ENCODE measurements around the gene ADIPOQ.
A peak's percentile ranks its signal among the peaks of the same experiment; 100 is the strongest.
"Not testable (repeated sequence)": the region's sequence is repeated elsewhere in the genome, so short reads cannot be mapped to it uniquely, and the experiment has no call there.

Gene ADIPOQ

DNA sequence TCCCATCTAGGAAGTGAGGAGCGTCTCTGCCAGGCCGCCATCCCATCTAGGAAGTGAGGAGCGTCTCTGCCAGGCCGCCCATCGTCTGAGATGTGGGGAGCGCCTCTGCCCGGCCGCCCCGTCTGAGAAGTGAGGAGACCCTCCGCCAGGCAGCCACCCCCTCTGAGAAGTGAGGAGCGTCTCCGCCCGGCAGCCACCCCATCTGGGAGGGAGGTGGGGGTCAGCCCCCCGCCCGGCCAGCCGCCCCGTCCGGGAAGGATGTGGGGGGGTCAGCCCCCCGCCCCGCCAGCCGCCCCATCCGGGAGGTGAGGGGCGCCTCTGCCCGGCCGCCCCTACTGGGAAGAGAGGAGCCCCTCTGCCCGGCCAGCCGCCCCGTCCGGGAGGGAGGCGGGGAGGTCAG lies 31.3 kb downstream of the ADIPOQ start:
- DNase-seq (ENCODE audit: low spot score), result not testable (repeated sequence)

DNA sequence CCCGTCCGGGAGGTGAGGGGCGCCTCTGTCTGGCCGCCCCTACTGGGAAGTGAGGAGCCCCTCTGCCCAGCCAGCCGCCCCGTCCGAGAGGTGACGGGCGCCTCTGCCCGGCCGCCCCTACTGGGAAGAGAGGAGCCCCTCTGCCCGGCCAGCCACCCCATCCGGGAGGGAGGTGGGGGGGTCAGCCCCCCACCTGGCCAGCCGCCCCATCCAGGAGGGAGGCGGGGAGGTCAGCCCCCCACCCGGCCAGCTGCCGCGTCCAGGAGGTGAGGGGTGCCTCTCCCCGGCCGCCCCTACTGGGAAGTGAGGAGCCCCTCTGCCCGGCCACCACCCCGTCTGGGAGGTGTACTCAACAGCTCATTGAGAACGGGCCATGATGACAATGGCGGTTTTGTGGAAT lies 31.7 kb downstream of the ADIPOQ start:
- DNase-seq (ENCODE audit: low spot score), result not testable (repeated sequence)

GRCh38 chr3:186874841-186875240 lies 32.3 kb downstream of the ADIPOQ start:
- not testable (repeated sequence) for DNase-seq (ENCODE audit: low spot score)

DNA sequence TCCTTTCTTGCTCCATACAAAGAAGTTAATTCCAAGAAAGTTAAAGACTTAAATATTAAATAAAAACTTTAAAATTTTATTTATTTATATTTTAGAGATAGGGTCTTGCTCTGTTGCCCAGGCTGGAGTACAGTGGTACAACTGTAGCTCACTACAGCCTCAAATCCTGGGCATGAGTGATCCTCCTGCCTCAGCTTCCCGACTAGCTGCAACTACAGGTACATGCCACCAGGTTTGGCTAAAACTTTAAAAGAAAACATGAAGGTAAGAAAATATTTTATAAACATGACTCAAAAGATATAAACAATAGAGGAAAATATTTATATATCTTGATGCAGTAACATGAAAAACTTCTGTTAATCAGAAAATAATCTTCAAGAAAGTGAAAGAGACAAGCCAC lies 33.2 kb downstream of the ADIPOQ start:
- DNase-seq (ENCODE audit: low spot score), result no peak

DNA sequence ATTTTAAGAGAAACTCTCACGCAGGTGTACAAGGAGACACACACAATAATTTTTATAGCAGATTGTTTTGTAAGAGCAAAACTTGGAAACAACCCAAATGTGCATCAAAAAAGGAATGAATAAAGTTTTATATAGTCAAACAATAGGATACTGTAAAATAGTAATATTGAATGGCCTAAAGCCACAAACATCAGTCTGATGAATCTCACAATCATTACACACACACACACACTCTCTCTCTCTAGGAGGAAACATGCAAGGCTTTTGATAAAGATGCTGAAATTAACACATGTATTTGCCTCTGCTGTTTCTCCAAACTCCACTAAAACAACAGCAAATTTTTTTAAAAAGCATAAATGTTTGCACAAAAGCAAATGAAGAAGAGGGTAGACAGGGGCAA lies 37.3 kb downstream of the ADIPOQ start:
- DNase-seq (ENCODE audit: low spot score), result no peak

DNA sequence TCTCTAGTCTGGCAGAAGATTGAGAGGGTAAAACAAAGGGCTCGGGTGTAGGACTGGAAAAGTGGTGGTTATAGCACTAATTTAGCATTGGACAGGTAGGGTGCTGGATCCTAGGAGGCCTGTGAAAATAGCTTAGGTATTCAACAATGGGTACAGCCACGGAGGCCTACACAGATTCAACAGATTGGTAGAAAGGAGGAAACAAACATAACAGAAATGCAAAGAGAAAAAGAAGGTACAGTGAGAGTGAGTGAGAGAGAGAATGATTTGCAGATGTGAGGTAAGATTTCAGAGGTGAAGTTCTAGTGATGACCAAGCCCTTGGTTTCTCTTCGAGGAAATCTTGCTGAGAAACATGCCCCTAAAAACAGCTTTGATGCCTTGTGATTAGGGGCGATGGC lies 37.9 kb downstream of the ADIPOQ start:
- no peak for DNase-seq (ENCODE audit: low spot score)

DNA sequence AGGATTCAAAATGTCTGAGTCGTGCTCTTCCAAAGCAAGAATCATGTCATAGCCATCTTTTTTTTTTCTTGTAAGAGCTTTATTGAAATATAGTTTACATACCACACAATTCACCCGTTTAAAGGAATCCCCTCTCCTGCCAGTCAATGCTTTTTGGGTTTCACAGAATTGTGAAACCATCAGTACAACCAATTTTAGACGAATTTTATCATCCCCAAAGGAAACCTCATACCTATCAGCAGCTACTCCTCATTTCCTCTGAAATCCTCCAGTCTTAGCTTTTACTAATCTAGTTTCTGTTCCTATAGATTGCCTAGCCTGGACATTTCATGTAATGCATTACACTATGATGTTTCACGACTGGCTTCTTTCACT lies 39.6 kb downstream of the ADIPOQ start:
- no peak for DNase-seq (ENCODE audit: low spot score)

DNA sequence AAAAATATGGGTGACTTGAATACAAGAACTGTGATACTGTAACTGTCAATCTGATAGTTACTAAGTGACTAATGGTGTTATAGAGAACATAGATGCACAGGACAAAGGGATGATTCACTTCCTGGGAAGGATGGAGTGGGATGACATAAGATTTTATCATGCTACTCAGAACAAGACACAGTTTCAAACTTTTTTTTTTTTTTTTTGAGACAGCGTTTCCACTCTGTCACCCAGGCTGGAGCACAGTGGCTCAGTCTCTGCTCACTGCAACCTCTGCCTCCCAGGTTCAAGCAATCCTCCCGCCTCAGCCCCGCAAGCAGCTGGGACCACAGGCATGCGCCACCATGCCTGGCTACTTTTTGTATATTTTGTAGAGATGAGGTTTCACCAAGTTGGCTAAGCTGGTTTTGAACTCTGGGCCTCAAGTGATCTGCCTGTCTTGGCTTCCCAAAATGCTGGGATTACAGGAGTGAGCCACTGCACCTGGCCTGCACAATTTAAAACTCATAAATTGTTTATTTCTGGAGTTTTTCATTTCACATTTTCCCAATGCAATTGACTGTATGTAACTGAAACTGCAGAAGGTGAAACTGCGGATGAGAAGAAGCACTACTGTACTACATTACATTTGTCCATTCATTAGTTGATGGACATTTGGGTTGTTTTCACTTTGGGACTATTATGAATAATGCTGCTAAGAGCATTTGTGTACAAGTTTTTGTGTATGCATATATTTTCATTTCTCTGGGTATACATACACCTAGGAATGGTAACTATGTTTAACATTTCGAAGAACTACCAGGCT lies 40.6 kb downstream of the ADIPOQ start:
- DNase-seq (ENCODE audit: low spot score), result peak; percentile 64

DNA sequence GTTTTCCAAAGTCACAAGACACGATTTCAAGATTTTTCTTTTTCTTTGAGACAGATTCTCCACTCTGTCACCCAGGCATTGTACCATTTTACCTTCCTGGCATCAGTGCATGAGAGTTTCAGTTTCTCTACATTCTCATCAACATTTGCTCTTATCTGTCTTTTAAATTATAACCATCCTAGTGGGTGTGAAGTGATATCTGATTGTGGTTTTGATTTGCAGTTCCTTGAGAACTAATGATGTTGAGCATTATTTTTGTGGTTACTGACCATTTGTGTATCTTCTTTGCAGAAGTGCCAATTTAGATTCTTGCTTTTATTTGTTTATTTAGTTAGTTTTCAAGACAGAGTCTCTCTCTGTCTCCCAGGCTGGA lies 41.2 kb downstream of the ADIPOQ start:
- no peak for DNase-seq (ENCODE audit: low spot score)

GRCh38 chr3:186884868-186885267 lies 42.4 kb downstream of the ADIPOQ start:
- DNase-seq (ENCODE audit: low spot score), result not testable (repeated sequence)

- no peak for DNase-seq (ENCODE audit: low spot score)
Observed at GRCh38 chr3:186886202-186886981, 43.9 kb downstream of the ADIPOQ start.

GRCh38 chr3:186887507-186887938 lies 45.0 kb downstream of the ADIPOQ start:
- not testable (repeated sequence) for DNase-seq (ENCODE audit: low spot score)

DNA sequence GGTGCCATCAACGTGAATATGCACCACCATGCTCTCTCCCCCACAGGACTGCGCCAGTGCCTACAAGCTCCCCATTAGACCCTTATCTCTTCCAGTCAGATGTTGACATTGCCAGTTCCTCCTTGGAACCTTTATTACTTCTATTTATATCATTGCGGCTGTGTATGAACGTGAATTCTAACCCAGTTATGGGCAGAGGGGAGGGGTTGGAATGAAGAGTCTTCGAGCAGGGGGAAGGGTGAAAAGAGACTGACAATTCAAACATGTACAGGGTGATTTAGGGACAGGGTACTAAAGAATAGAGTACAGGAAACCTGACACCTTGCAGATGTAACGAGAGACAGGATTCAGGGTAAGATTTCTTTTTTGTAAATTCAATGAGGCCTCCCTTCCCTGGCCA lies 46.1 kb downstream of the ADIPOQ start:
- no peak for DNase-seq (ENCODE audit: low spot score)

GRCh38 chr3:186889698-186890097 lies 47.2 kb downstream of the ADIPOQ start:
- DNase-seq (ENCODE audit: low spot score), result not testable (repeated sequence)

GRCh38 chr3:186890911-186891310 lies 48.4 kb downstream of the ADIPOQ start:
- DNase-seq (ENCODE audit: low spot score), result no peak

GRCh38 chr3:186893071-186893470 lies 50.6 kb downstream of the ADIPOQ start:
- DNase-seq (ENCODE audit: low spot score), result not testable (repeated sequence)

- no peak for DNase-seq (ENCODE audit: low spot score)
Observed at GRCh38 chr3:186895406-186895805, 52.9 kb downstream of the ADIPOQ start.

DNA sequence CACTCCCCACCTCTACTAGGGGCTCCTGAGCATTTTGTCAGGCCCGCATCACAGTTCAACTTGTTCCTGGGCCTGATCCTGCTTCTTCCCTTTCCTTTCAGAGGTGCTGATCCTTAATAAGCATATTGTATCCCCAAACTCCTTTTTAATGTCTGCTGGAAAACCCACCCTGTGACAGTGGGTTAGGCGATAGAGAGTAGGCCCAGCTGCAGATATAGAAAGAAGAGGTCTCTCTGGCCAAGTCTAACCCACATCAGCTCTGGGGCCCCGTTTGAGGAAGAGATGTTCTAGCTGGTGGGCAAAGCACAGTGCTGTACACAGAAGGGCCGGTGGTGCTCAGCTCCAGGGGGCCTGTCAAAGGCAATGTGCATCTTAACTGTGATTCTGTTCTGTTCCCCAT lies 53.5 kb downstream of the ADIPOQ start:
- DNase-seq (ENCODE audit: low spot score), result no peak

DNA sequence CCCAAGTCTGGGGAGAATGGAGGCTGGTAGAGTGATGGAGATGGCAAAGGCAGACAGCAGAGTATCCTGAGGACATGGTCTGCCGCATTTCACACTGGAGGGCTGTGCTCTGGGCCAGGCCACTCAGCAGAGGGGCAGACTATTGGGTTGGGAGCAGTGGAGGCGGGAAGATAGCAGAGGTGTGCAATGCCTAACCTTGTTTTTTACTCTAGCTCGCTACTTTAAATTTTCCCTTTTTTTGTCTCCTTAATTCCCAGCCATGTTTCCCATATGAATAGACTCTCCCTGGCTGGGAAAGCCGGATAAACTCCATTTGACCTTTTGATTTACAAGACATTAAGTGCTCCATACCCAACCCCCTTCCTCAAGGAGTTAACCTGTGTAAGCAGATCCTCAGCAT lies 54.4 kb downstream of the ADIPOQ start:
- DNase-seq (ENCODE audit: low spot score), result no peak

DNA sequence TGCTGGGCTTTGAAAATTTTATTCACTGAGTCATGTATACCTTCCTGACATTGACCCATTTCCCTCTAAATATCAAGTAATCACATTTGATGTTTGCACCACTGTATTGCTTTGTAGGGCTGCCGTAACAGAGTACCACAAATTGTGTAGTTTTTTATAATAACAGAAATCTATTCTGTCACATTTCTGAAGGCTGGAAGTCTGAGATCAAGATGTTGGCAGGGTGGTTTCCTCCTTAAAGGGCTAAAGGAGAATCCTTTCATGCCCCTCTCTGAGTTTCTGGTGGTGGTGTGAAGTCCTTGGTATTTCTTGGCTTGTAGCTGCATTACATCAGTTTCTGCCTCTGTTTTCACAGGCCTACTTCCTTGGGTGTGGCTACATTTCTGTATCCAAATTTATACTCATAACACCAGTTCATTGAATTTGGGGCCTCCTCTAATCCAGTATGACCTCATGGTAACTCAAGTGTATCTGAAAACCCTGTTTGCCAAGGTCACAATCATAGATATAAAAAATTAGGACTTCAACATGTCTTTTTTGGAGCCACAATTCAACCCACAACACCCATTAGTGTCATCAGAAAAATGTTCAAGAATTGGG lies 58.7 kb downstream of the ADIPOQ start:
- peak; percentile 50 for DNase-seq (ENCODE audit: low spot score)

DNA sequence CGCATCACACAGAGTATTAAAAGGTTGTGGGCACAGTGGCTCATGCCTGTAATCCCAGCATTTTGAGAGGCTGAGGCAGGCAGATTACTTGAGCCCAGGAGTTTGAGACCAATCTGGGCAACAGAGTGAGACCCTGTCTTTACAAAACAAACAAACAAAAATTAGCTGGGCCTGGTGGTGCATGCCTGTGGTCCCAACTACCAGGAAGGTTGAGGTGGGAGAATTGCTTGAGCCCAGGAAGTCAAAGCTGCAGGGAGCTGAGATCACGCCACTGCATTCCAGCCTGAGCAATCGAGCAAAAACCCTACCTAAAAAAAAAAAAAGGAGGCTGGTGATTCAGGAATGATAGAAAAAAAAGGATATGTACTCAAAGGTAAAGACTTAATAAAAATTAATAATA lies 59.6 kb downstream of the ADIPOQ start:
- DNase-seq (ENCODE audit: low spot score), result no peak

DNA sequence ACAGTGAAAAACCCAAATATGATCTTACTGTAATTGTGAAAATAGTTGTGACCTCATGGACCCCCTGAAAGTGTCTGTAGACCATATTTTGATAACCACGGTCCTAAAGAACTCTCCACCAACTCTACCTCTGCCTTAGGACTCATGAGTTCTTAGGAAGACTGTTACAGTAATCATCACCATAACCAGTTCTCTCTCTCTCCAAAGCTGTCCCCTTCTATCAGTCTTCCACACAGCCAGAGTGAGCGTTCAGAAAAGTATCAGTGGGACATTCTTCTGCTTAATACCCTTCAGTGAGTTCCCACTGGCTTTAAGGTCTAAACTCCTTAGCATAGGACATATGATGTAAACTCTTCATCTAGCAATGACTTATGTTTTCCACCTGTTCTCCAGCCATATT lies 60.2 kb downstream of the ADIPOQ start:
- DNase-seq (ENCODE audit: low spot score), result no peak

DNA sequence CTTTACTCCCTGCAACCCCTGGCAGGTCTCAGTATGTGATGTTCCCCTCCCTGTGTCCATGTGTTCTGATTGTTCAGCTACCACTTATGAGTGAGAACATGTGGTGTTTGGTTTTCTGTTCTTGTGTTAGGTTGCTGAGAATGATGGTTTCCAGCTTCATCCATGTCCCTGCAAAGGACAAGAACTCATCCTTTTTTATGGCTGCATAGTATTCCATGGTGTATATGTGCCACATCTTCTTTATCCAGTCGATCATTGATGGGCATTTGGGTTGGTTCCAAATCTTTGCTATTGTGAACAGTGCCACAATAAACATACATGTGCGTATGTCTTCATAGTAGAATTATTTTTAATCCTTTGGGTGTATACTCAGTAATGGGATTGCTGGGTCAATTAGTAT lies 61.2 kb downstream of the ADIPOQ start:
- not testable (repeated sequence) for DNase-seq (ENCODE audit: low spot score)

Measured in CD4-positive, alpha-beta T cell treated with Interleukin-2 at 100 ng/mL for 4 hours (primary cell).